ACC112 (cell line): ENCODE data around the gene HYOU1.
"Not testable (repeated sequence)": the region's sequence is repeated elsewhere in the genome, so short reads cannot be mapped to it uniquely, and the experiment has no call there.

Source experiments
- H2AFZ ChIP-seq: fragments of 200-600 bp; sonication (generic); one replicate; pipeline ENCODE4 v1.6.0; 2017; ENCODE audit warnings: antibody characterized with exemption, low read length; ENCODE audit not compliant: unreplicated experiment
- H3K27ac ChIP-seq: fragments of 200-600 bp; sonication (generic); 2 replicates; pipeline ENCODE4 v1.5.1; 2014; ENCODE audit warnings: low read depth, mild to moderate bottlenecking, antibody characterized with exemption, low read length, moderate library complexity
- H3K27me3 ChIP-seq: fragments of 200-600 bp; sonication (generic); 2 replicates; pipeline ENCODE4 v1.6.1; 2014; ENCODE audit warnings: mild to moderate bottlenecking, antibody characterized with exemption, low read length, moderate library complexity, mixed read lengths; ENCODE audit not compliant: insufficient read depth
- H3K36me3 ChIP-seq: fragments of 200-600 bp; sonication (generic); 2 replicates; pipeline ENCODE4 v1.6.1; 2016; ENCODE audit warnings: mild to moderate bottlenecking, antibody characterized with exemption, low read length, moderate library complexity, mixed read lengths; ENCODE audit not compliant: insufficient read depth
- H3K4me1 ChIP-seq: fragments of 200-600 bp; sonication (generic); one replicate; pipeline ENCODE4 v1.6.1; 2016; ENCODE audit warnings: low read length, mixed read lengths; ENCODE audit not compliant: insufficient read depth, unreplicated experiment, control insufficient read depth
- H3K4me3 ChIP-seq: fragments of 200-600 bp; sonication (generic); 2 replicates; pipeline ENCODE4 v1.5.1; 2014; ENCODE audit warnings: mild to moderate bottlenecking, low read depth, low read length
- H3K79me2 ChIP-seq: fragments of 200-600 bp; sonication (generic); one replicate; pipeline ENCODE4 v1.6.0; 2016; ENCODE audit warnings: low read length; ENCODE audit not compliant: control insufficient read depth, unreplicated experiment, insufficient read depth

The HYOU1 gene

DNA sequence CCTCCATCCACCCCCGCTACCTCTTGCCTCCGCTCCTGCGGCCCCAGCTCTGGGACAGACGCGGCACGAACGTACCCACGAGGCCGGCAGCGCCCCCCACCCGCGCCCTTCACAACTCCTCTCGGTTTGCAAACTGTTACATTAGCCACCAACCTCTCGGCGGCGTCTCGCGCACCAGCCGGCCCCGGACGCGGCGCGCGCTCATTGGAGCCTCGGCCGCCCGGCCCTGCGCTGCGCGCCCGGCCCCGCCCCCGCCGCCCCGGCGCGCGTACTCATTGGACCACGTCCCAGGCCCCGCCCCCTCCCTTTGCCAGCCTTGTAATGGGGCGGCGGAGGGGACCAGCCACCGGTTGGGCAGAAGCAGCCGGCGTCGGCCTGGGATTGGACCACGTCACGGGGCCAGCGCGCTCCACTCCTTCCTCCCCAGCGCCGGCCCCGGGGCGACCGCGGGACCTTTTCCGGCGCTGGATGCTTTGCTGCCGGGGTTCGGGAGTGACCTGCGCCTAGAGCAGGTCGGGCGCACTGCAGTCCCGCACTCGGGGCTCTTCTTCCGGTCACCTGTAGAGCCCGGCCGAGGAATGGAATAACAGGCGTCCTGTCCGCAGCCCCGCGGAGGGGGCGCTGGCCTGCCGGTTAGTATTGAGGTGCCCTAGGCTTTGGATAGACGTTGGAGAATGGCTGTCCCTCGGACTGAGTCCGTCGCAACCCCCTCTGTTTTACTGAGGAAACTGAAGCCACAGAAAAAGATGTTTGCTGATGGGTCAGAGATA is at the start of gene HYOU1:
Gene HYOU1, minus strand, starts transcription at position 206 of the 770 bp plus-strand sequence. CDS start 1,045 bp downstream, outside the sequence.
- Histone ChIP-seq H3K4me1 (peaks cover 12% of the 10 kb centered on the region), H3K36me3 (peaks cover 7% of the 10 kb centered on the region; the same call in 1 of the 2 replicates), H3K79me2 (peaks cover 22% of the 10 kb centered on the region), H3K27me3 (no peaks in the 10 kb centered on the region), H3K27ac (peak within 1 kb of the TSS; percentile 64; the same call in 1 of the 2 replicates), H2AFZ (peak within 1 kb of the TSS; percentile 95), H3K4me3 (peak within 1 kb of the TSS; percentile 100)

DNA sequence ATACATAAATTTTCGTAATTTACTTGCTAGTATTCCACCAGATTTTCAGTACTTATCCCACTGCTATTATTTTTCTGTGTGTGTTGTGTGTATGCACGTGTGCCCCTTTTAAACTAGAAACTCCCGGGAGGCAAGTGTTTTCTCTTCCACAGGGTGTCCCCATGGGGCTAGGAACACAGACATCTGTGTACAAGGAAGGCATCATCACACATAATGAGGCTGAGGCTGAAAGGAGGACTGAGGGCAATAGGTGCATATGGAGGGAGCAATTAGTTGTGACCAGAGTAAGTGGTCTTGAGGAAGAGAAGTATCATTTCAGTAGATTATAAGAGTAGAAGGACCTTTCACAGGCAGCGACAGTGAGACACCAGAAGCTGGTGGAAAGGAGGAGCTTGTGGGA is 46.8 kb upstream of the HYOU1 start:
- H3K27me3 ChIP-seq, result no peaks in the 10 kb centered on the region
- H3K4me3 ChIP-seq, result no peak overlapping the region
- no peak overlapping the region for H3K27ac ChIP-seq
- no peaks in the 10 kb centered on the region for H3K36me3 ChIP-seq
- no peak overlapping the region for H2AFZ ChIP-seq
- peaks cover 30% of the 10 kb centered on the region for H3K79me2 ChIP-seq
- H3K4me1 ChIP-seq, result peaks cover 27% of the 10 kb centered on the region

DNA sequence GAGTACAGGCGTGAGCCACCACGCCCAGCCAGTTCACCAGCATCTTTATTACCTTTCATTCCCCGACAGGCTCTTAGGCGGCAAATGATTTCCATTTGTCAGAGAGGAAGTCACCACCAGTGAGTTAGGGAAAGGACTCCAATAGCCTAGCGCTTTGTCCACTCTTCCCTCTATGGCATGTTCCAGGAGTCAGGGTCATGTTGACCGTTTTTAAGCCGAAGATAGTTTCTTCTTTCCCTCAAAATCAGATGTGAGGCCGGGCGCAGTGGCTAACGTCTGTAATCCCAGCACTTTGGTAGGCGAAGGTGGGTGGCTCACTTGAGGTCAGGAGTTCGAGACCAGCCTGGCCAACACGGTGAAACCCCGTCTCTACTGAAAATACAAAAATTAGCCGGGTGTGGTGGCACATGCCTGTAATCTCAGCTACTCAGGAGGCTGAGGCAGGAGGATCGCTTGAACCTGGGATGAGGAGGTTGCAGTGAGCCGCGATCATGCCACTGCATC is 46.2 kb upstream of the HYOU1 start:
- Histone ChIP-seq H3K4me1 (peaks cover 21% of the 10 kb centered on the region), H3K4me3 (peak overlapping the region; percentile 92; the same call in 1 of the 2 replicates), H3K79me2 (peaks cover 26% of the 10 kb centered on the region), H3K27ac (peak overlapping the region; percentile 95)
- H3K27me3 ChIP-seq, H2AFZ ChIP-seq, H3K36me3 ChIP-seq: not testable (repeated sequence)

GRCh38 chr11:119101759-119102423 is 44.9 kb upstream of the HYOU1 start, which contains the start of gene DPAGT1:
Gene DPAGT1, minus strand, starts transcription at chr11:119101853. Its CDS starts 198 bp downstream, at chr11:119101655.
- Histone ChIP-seq H3K27me3 (no peaks in the 10 kb centered on the region), H2AFZ (peak within 1 kb of the TSS; percentile 80), H3K79me2 (peaks cover 17% of the 10 kb centered on the region), H3K27ac (peak within 1 kb of the TSS; percentile 95), H3K4me1 (peaks cover 19% of the 10 kb centered on the region), H3K4me3 (peak within 1 kb of the TSS; percentile 92), H3K36me3 (peaks cover 10% of the 10 kb centered on the region)

DNA sequence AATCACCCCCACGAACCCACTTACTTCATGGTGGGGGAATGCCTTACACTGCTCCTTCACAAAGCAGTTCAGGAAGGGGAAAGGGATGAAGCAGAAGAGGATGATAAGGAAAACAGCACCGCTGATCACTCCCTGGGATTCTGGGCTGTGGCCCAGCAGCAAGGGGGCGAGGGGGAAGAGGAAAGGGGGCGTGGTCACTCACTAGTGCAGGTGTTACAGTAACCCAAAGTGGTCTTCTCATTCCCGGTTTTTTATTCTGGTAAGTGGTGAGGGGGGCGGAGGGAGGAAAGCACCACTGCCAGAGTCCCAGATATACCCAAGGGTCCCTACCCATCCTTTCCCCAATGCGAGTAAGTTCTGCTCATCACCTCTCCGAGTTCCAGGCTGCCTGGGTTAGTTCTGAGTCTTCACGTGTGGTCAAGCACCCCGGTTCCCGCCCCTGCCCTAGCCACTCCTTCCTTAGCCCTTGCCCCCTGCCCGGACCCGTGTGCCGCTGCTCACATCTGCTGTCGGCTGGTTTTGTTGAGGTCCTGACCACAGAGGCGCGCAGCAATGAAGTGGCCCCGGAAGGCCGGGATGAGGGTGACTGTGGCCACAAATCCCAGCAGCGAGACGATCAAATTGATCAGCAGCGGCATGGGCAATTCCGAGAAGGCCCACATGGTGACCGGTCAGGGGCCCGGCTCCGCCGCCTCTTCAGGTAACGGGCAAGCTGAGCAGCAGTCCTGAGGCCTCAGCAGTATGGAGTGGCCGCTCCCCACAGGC is 44.2 kb upstream of the HYOU1 start:
- Histone ChIP-seq H3K79me2 (peaks cover 17% of the 10 kb centered on the region), H3K4me3 (peak overlapping the region; percentile 92), H3K36me3 (peaks cover 13% of the 10 kb centered on the region), H2AFZ (no peak overlapping the region), H3K27ac (peak overlapping the region; percentile 95), H3K27me3 (no peaks in the 10 kb centered on the region), H3K4me1 (peaks cover 12% of the 10 kb centered on the region)

DNA sequence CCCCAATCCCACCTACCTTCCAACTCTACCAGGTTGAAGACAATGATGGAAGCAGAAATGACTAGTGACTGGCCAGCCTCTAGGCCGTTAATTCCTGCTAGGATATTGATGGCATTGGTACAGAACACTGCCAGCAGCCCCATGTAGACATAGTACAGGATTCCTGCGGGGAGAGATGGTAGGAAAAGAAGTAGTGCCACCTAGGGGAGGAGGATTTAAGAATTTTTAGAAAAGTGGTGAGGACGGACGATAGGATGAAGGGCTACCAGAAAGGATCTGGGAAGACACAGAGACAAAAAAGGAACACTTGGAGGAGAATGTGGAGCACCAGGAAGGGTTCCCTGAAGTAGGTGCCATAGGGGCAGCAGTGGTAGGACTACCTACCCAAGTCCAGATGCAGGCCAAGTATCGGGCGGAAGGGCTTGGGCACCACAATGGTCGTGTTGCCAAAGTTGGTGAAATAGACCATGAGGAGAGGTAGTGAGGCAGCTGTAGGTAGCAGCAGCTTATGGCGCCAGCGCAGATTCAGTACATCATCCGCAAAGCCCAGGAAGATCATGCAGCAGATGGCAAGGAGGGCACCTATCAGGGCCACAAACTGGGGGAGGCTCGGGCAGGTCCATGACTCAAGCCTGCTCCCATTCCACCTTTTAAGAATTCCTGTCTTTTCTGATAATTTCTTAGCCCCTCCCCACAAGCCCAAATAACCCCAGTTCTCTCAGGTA is 43.4 kb upstream of the HYOU1 start:
- no peak overlapping the region for H3K27ac ChIP-seq
- no peaks in the 10 kb centered on the region for H3K27me3 ChIP-seq
- H2AFZ ChIP-seq, result no peak overlapping the region
- H3K4me1 ChIP-seq, result peaks cover 8% of the 10 kb centered on the region
- peaks cover 13% of the 10 kb centered on the region for H3K36me3 ChIP-seq
- peaks cover 17% of the 10 kb centered on the region for H3K79me2 ChIP-seq
- H3K4me3 ChIP-seq, result peak overlapping the region; percentile 92

- peak overlapping the region; percentile 92; the same call in 1 of the 2 replicates for H3K4me3 ChIP-seq
- H3K27me3 ChIP-seq, result no peaks in the 10 kb centered on the region
- H3K4me1 ChIP-seq, result peaks cover 8% of the 10 kb centered on the region
- peaks cover 22% of the 10 kb centered on the region for H3K79me2 ChIP-seq
- H2AFZ ChIP-seq, result no peak overlapping the region
- peaks cover 13% of the 10 kb centered on the region for H3K36me3 ChIP-seq
- H3K27ac ChIP-seq, result no peak overlapping the region
Observed at GRCh38 chr11:119099711-119100110, 42.7 kb upstream of the HYOU1 start.

DNA sequence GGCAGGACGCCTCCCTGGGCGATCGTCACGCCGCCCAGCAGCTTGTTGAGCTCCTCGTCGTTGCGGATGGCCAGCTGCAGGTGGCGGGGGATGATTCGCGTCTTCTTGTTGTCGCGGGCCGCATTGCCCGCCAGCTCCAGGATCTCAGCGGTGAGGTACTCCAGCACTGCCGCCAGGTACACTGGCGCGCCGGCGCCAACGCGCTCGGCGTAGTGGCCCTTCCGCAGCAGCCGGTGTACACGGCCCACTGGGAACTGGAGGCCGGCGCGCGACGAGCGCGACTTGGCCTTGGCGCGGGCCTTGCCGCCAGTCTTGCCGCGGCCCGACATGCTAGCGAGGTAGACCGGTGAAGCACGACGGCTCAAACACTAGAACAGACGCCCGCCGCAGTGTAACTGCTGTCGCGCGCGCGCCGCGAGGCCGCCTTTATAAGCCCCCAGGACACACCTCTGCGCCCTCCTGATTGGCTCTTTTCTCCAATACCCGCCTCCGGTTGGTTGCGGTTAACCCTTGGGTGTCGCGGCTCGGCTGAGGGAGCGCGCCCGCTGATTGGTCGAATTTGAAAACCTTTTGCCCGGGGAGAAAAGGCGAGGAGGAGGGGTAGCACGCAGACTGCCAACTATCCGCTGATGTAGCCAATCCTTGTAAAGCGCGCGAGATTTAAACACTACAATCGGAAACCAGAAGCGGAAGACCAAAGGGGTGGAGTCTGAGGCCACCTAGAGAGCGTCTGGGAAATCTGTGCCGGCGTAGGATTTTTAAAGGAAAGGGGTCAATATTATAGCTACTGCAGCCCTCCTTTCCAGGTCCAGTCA is 38.3 kb upstream of the HYOU1 start:
- H3K4me1 ChIP-seq, result peaks cover 15% of the 10 kb centered on the region
- H3K36me3 ChIP-seq, result peaks cover 22% of the 10 kb centered on the region
- no peaks in the 10 kb centered on the region for H3K27me3 ChIP-seq
- H3K79me2 ChIP-seq, result peaks cover 41% of the 10 kb centered on the region
- H3K4me3 ChIP-seq, result peak overlapping the region; percentile 98
- no peak overlapping the region for H2AFZ ChIP-seq
- peak overlapping the region; percentile 61 for H3K27ac ChIP-seq

- Histone ChIP-seq H3K36me3 (peaks cover 22% of the 10 kb centered on the region), H3K27ac (peak overlapping the region; percentile 61), H2AFZ (no peak overlapping the region), H3K27me3 (no peaks in the 10 kb centered on the region), H3K4me1 (peaks cover 15% of the 10 kb centered on the region), H3K79me2 (peaks cover 35% of the 10 kb centered on the region), H3K4me3 (peak overlapping the region; percentile 98)
Observed at GRCh38 chr11:119094816-119095065, 37.7 kb upstream of the HYOU1 start.
